Liver (tissue), 3 donors: Measurements from ENCODE around the gene ABCC1.

Source experiments
- CTCF ChIP-seq: fragments of 150-350 bp; IDR thresholded peaks from 2 replicates; pipeline ENCODE4 v1.5.1; 2017; ENCODE audit warnings: improper control_type of control experiment, low read depth, low read length; ENCODE audit not compliant: missing input control
- EGR1 ChIP-seq, 2 donors: IDR thresholded peaks; 2 replicates each; pipeline ENCODE4 v1.6.1; 2016 to 2018; ENCODE audit warnings: antibody characterized with exemption in 2 of 2, low read depth in 2 of 2
- FOXA1 ChIP-seq: IDR thresholded peaks from 2 replicates; pipeline ENCODE4 v1.6.1; 2016; ENCODE audit warnings: antibody characterized with exemption
- GABPA ChIP-seq, 2 donors: IDR thresholded peaks in 1 of 2; conservative IDR thresholded peaks in 1 of 2; 2 replicates each; pipeline ENCODE4 v1.6.1; 2016; ENCODE audit warnings: antibody characterized with exemption in 2 of 2, mild to moderate bottlenecking in 1 of 2, moderate library complexity in 1 of 2
- HNF4G ChIP-seq: IDR thresholded peaks from 2 replicates; pipeline ENCODE4 v1.6.1; 2016; ENCODE audit warnings: antibody characterized with exemption
- MAX ChIP-seq: IDR thresholded peaks from 2 replicates; pipeline ENCODE4 v1.6.1; 2016; ENCODE audit warnings: antibody characterized with exemption
- RAD21 ChIP-seq, 2 donors: IDR thresholded peaks; 2 replicates each; pipeline ENCODE4 v1.6.1; 2016; ENCODE audit warnings: antibody characterized with exemption in 2 of 2, mild to moderate bottlenecking in 2 of 2
- REST ChIP-seq: IDR thresholded peaks from 2 replicates; pipeline ENCODE4 v1.6.1; 2016; ENCODE audit warnings: antibody characterized with exemption, mild to moderate bottlenecking
- RXRA ChIP-seq, 2 donors: IDR thresholded peaks; 2 replicates each; pipeline ENCODE4 v1.6.1; 2017 to 2018; ENCODE audit warnings: antibody characterized with exemption in 2 of 2, mild to moderate bottlenecking in 1 of 2
- SP1 ChIP-seq: IDR thresholded peaks from 2 replicates; pipeline ENCODE4 v1.6.1; 2018; ENCODE audit warnings: antibody characterized with exemption, mild to moderate bottlenecking
- TAF1 ChIP-seq: conservative IDR thresholded peaks from 2 replicates; pipeline ENCODE4 v1.6.1; 2016; ENCODE audit warnings: antibody characterized with exemption, mild to moderate bottlenecking
- YY1 ChIP-seq: IDR thresholded peaks from 2 replicates; pipeline ENCODE4 v1.6.1; 2016; ENCODE audit warnings: antibody characterized with exemption, mild to moderate bottlenecking
- donor health status: healthy.
- donor health status: healthy.

- TF ChIP-seq CTCF (no peak), GABPA (IDR thresholded peaks at IDR 0.05 in 1 of 2, conservative IDR thresholded peaks at IDR 0.05 in 1 of 2) (no peak), YY1 (no peak), REST (no peak), TAF1 (no peak), RAD21 (IDR thresholded peaks at IDR 0.05) (no peak), EGR1 (IDR thresholded peaks at IDR 0.05; ENCODE audit: low read depth in 2 of 2) (no peak), HNF4G (no peak), SP1 (no peak), FOXA1 (no peak), RXRA (IDR thresholded peaks at IDR 0.05) (no peak), MAX (no peak)
Observed at GRCh38 chr16:16022683-16023064, 73.3 kb downstream of the ABCC1 start.
